K562 (cell line): ENCODE measurements around the gene ANKZF1. TPM values are rescaled to one million over a fixed set of nuclear protein-coding genes. Genes with fewer than 3 reads are reported as not detected.

ENCODE experiments used
- ATAC-seq: fragments of 200-7000 bp; cut with Tn5 transposase; 3 replicates; pipeline ENCODE4 v1.9.1; 2020; ENCODE audit warnings: moderate library complexity
- BruUV-seq: library from RNA; stranded (reverse); fragments of 400-500 nt; replicated peaks from 2 replicates; lab custom pipeline; 2021; lab: Mats Ljungman, UMichigan
- CTCF ChIA-PET: fragments of 300-600 bp; formaldehyde crosslinking; extraction: SDS; loops from one replicate; lab custom pipeline; 2021; ENCODE audit warnings: low intra/inter-chr PET ratio; lab: Yijun Ruan, JAX
- POLR2A ChIA-PET: fragments of 300-600, 350-650 bp; sonication (Branson Sonifier 250); formaldehyde crosslinking; extraction: SDS; loops from one replicate; lab custom pipeline; 2021; ENCODE audit warnings: antibody characterized with exemption, inconsistent platforms; lab: Yijun Ruan, JAX
- DNase-seq, 4 experiments: peaks; one replicate each; pipeline versions ENCODE4 v3.0.0 to v3.0.0-alpha.2; 2011 to 2018; ENCODE audit warnings: low spot score in 3 of 4, mixed read lengths in 3 of 4; ENCODE audit errors: extremely low read depth in 1 of 4
- FAIRE-seq: peaks from 2 replicates; lab custom pipeline; 2011; peaks lifted over from hg19 to GRCh38; lab: Jason Lieb, UNC
- H2AFZ ChIP-seq: 2 replicates; pipeline ENCODE4 v1.6.0; 2011; ENCODE audit warnings: low read depth, low read length, control low read depth, inconsistent platforms
- H3K27ac ChIP-seq: fragments of 200-600 bp; 3 replicates; pipeline ENCODE4 v1.8.0; 2011; ENCODE audit warnings: low read depth, mild to moderate bottlenecking, control low read depth, inconsistent platforms, low read length, moderate library complexity, mixed read lengths; ENCODE audit errors: extremely low read depth
- H3K27me3 ChIP-seq, 2 experiments: fragments of 300-600 bp in 1 of 2; 2 replicates in 1 of 2; 3 replicates in 1 of 2; pipeline versions ENCODE4 v1.6.0 to v1.8.0; 2011; ENCODE audit warnings: inconsistent platforms in 2 of 2, low read length in 2 of 2, mild to moderate bottlenecking in 1 of 2, mixed read lengths in 1 of 2, moderate library complexity in 1 of 2; ENCODE audit not compliant: control insufficient read depth in 2 of 2, insufficient read depth in 2 of 2
- H3K36me3 ChIP-seq: fragments of 300-600 bp; 3 replicates; pipeline ENCODE4 v1.8.0; 2011; ENCODE audit warnings: mild to moderate bottlenecking, low read length, inconsistent platforms; ENCODE audit not compliant: control insufficient read depth, insufficient read depth
- H3K4me1 ChIP-seq, 2 experiments: fragments of 200-600 bp in 1 of 2; replicated peaks in 1 of 2; 2 replicates in 1 of 2; 3 replicates in 1 of 2; pipeline versions ENCODE4 v1.5.1 to v1.8.0; 2011; ENCODE audit warnings: inconsistent platforms in 2 of 2, low read length in 2 of 2, mild to moderate bottlenecking in 1 of 2, mixed read lengths in 1 of 2, moderate library complexity in 1 of 2; ENCODE audit not compliant: control insufficient read depth in 2 of 2, insufficient read depth in 2 of 2
- H3K4me2 ChIP-seq: 2 replicates; pipeline ENCODE4 v1.6.1; 2011; ENCODE audit warnings: low read length, control low read depth, inconsistent platforms, mixed read lengths; ENCODE audit not compliant: insufficient read depth
- H3K4me3 ChIP-seq: fragments of 200-600 bp; sonication (generic), shearing (Covaris generic); 2 replicates; pipeline ENCODE4 v1.5.1; 2016; ENCODE audit warnings: control low read depth, inconsistent platforms
- H3K79me2 ChIP-seq: fragments of 200-600 bp; 3 replicates; pipeline ENCODE4 v1.8.0; 2011; ENCODE audit warnings: low read length, inconsistent platforms; ENCODE audit not compliant: control insufficient read depth, insufficient read depth
- H3K9ac ChIP-seq, 2 experiments: 2 replicates each; pipeline versions ENCODE4 v1.6.0 to v1.6.1; 2011; ENCODE audit warnings: low read depth in 2 of 2, low read length in 2 of 2, control low read depth in 1 of 2, inconsistent platforms in 1 of 2, mild to moderate bottlenecking in 1 of 2, mixed read lengths in 1 of 2; ENCODE audit not compliant: insufficient read depth in 1 of 2
- H3K9me1 ChIP-seq: one replicate; pipeline ENCODE4 v1.6.0; 2011; ENCODE audit warnings: inconsistent platforms, mild to moderate bottlenecking, low read length, moderate library complexity; ENCODE audit not compliant: control insufficient read depth, insufficient read depth
- H3K9me3 ChIP-seq: replicated peaks from 2 replicates; pipeline ENCODE4 v1.5.1; 2011; ENCODE audit warnings: low read depth, low read length, inconsistent platforms; ENCODE audit not compliant: control insufficient read depth, insufficient read depth
- H4K20me1 ChIP-seq: replicated peaks from 2 replicates; pipeline ENCODE4 v1.6.1; 2011; ENCODE audit warnings: low read length, inconsistent platforms, mixed read lengths; ENCODE audit not compliant: control insufficient read depth, insufficient read depth
- BACH1 ChIP-seq: fragments of 200-800 bp; sonication (Bioruptor generic); IDR thresholded peaks from 2 replicates; pipeline ENCODE4 v1.6.1; 2016; ENCODE audit warnings: missing genetic modification characterization, missing compliant biosample characterization
- CTCF ChIP-seq, 3 experiments: IDR thresholded peaks in 2 of 3; conservative IDR thresholded peaks in 1 of 3; 2 replicates each; pipeline ENCODE4 v1.5.1; 2011 to 2012; ENCODE audit warnings: low read length in 3 of 3, mild to moderate bottlenecking in 3 of 3, control low read depth in 2 of 3, improper control_type of control experiment in 1 of 3, inconsistent platforms in 1 of 3, low read depth in 1 of 3, mixed read lengths in 1 of 3, moderate library complexity in 1 of 3; ENCODE audit not compliant: insufficient read depth in 2 of 3
- ELF2 ChIP-seq: fragments of 250-450 bp; sonication (Bioruptor Pico); IDR thresholded peaks from 2 replicates; pipeline ENCODE4 v1.5.0; 2021; ENCODE audit warnings: mild to moderate bottlenecking
- FUS ChIP-seq: fragments of 200-400 bp; formaldehyde crosslinking; optimal IDR thresholded peaks from 2 replicates; pipeline ENCODE3; 2017; ENCODE audit warnings: low read depth, low read length
- POLR2G ChIP-seq: fragments of 200-400 bp; formaldehyde crosslinking; IDR thresholded peaks from 2 replicates; pipeline ENCODE4 v1.6.1; 2017; ENCODE audit warnings: low read depth, mild to moderate bottlenecking, antibody characterized with exemption, low read length, moderate library complexity
- WGBS: fragments of 100-300 bp; shearing (Covaris generic); methylation state at CpG from one replicate; pipeline ENCODE4 v1.1.6; 2016; ENCODE audit warnings: low coverage, mixed read lengths; ENCODE audit not compliant: insufficient coverage; ENCODE audit errors: missing lambda C conversion rate; 5-methylcytosine and 5-hydroxymethylcytosine counted together
- in situ Hi-C: fragments of 300-500 bp; cut with MboI; formaldehyde crosslinking; loops from 4 replicates; pipeline ENCODE4 v1.15.0; 2018; ENCODE audit warnings: inconsistent platforms, mixed read lengths
- intact Hi-C: fragments of 100-400 bp; cut with micrococcal nuclease; formaldehyde crosslinking; loops from 2 replicates; pipeline ENCODE4 v1.14.2; 2022
- polyA plus RNA-seq, 8 experiments: library from polyadenylated mRNA; depleted of rRNA in 4 of 8; stranded (reverse) in 5 of 8; unstranded in 3 of 8; fragments of >200 nt; fragmentation: Nextera tagmentation in 2 of 8; fragmentation: Illumina TruSeq in 1 of 8; extraction: Ambion mirVana in 2 of 8; extraction: Trizol in 1 of 8; gene quantifications; 2 replicates each; pipeline versions ENCODE4 v1.2.1 to v1.2.3, GENCODE V29; 2011 to 2014; ENCODE audit warnings: inconsistent platforms in 1 of 8, missing spikeins in 1 of 8
- total RNA-seq, 7 experiments: library from RNA; depleted of rRNA in 6 of 7; stranded (reverse); fragments of >200 nt in 6 of 7; fragmentation: Illumina TruSeq in 2 of 7; extraction: Trizol in 2 of 7; gene quantifications; 2 replicates each; pipeline versions ENCODE4 v1.2.1 to v1.2.3, GENCODE V29; 2011 to 2021; ENCODE audit warnings: low replicate concordance in 1 of 7

Gene ANKZF1
- total and polyA plus RNA-seq, 9 of the 15 experiments (the other 6 are each of a cell fraction or from before 2014, with no cell fraction given) = 3.1 to 60.6 (median 31.0) TPM

GRCh38 chr2:219210196-219210885 lies 19.3 kb upstream of the ANKZF1 start:
- CTCF ChIA-PET = interaction anchor here (0.6 kb wide), 1 partner anchor 150 kb away, joined by 3 read pairs; no protein-coding TSS in a partner anchor
- H2AFZ ChIP-seq = no peak overlapping the region
- intact Hi-C loops (no loop called here), in situ Hi-C loops (no loop called here)
- peaks cover 74% of the 10 kb centered on the region for H3K36me3 ChIP-seq
- H3K27me3 ChIP-seq = no peaks in the 10 kb centered on the region
- ATAC-seq (no peak), FAIRE-seq (no peak), DNase-seq (no peak)
- POLR2A ChIA-PET = no interaction called here
- H3K9me3 ChIP-seq = no peaks in the 10 kb centered on the region
- H3K4me3 ChIP-seq = no peak overlapping the region
- no peak overlapping the region for H3K4me2 ChIP-seq
- H3K4me1 ChIP-seq = peaks cover 16 to 17% of the 10 kb centered on the region in 2 experiments; a peak in 4 of 5 replicates
- no peak overlapping the region for H3K27ac ChIP-seq
- no peaks in the 10 kb centered on the region; the same call in 1 of the 3 replicates for H3K79me2 ChIP-seq
- no peak for TF ChIP-seq ELF2 (CRISPR knock-in tag)
- TF ChIP-seq POLR2G = peak; percentile 22; the same call in 1 of the 2 replicates
- H4K20me1 ChIP-seq = peaks cover 11% of the 10 kb centered on the region; the same call in 1 of the 2 replicates
- 95% methylated on average over 20 of the region's 24 CpGs for WGBS
- no TSS peak for BruUV-seq
- no peaks in the 10 kb centered on the region for H3K9me1 ChIP-seq
- no peak overlapping the region for H3K9ac ChIP-seq

DNA sequence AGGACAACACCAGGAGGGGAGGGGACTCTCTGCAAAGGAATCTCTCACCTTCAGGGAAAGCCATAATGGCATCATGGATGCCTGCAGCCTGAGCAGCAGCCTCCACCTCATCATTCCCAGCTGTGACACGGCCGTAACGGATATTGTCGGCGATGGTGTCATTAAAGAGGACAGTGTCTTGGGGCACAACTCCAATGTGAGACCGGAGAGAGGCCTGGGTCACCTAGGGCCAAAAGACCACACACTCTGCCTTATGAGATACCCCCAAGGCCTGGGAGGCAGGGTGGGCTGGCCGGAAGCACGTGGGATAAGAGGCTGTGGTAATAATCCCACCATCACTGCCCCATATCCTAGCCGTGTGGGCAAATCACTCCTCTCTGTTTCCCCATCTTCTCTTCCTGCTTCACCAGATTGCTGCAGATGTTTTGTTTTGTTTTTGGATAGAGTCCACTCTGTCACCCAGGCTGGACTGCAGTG lies 18.7 kb upstream of the ANKZF1 start:
- no peak overlapping the region for H3K9ac ChIP-seq
- POLR2A ChIA-PET = no interaction called here
- no peak for FAIRE-seq
- no peaks in the 10 kb centered on the region for H3K9me1 ChIP-seq
- H3K9me3 ChIP-seq = no peaks in the 10 kb centered on the region
- H3K4me2 ChIP-seq = no peak overlapping the region
- no peak overlapping the region for H3K27ac ChIP-seq
- in situ Hi-C loops = no loop called here
- TF ChIP-seq BACH1 (tag) (no peak), CTCF (IDR thresholded peaks at IDR 0.05 in 2 of 3, conservative IDR thresholded peaks at IDR 0.05 in 1 of 3; ENCODE audit: insufficient read depth in 2 of 3, low read depth in 1 of 3, low read length in 3 of 3) (no peak), FUS (no peak)
- TF ChIP-seq, all 486 proteins: peak for 0
- intact Hi-C loops = no loop called here
- WGBS = 90% methylated on average over 8 of the region's 9 CpGs
- Histone ChIP-seq H4K20me1 (peaks cover 11% of the 10 kb centered on the region; the same call in 1 of the 2 replicates), H3K36me3 (peaks cover 80% of the 10 kb centered on the region), H3K27me3 (no peaks in the 10 kb centered on the region), H3K4me1 (peaks cover 16 to 21% of the 10 kb centered on the region in 2 experiments; a peak in 4 of 5 replicates), H3K79me2 (peaks cover under 1% of the 10 kb centered on the region), H3K4me3 (no peak overlapping the region), H2AFZ (no peak overlapping the region)
- CTCF ChIA-PET = interaction anchor here (0.6 to 0.9 kb wide), 2 partner anchors 33 to 149 kb away, joined by 3 to 4 read pairs; partner anchors contain the start of gene RETREG2
- no peak for DNase-seq
- no TSS peak for BruUV-seq
- no peak for ATAC-seq
